Thyroid gland (tissue), 4 donors: Measurements from ENCODE around the gene NLRP5. TPM values are rescaled to one million over a fixed set of nuclear protein-coding genes. Genes with fewer than 3 reads are reported as not detected.

Experiments used
- DNase-seq, 2 donors: peaks; one replicate each; pipeline ENCODE4 v3.0.0-alpha.2; 2019
- H3K27ac ChIP-seq, 3 donors: fragments of 200-600 bp; sonication (generic); 1 replicate in 2 of 3; 2 replicates in 1 of 3; pipeline ENCODE4 v1.5.1; 2016 to 2019; ENCODE audit warnings: mild to moderate bottlenecking in 1 of 3, moderate library complexity in 1 of 3
- H3K27me3 ChIP-seq: fragments of 200-600 bp; sonication (generic); one replicate; pipeline ENCODE4 v1.5.1; 2019
- H3K36me3 ChIP-seq, 2 donors: fragments of 200-600 bp; sonication (generic); one replicate each; pipeline ENCODE4 v1.5.1; 2016 to 2019
- H3K4me1 ChIP-seq, 2 donors: fragments of 200-600 bp; sonication (generic); one replicate each; pipeline ENCODE4 v1.5.1; 2017 to 2019
- H3K4me3 ChIP-seq, 3 donors: fragments of 200-600 bp; sonication (generic); replicated peaks in 1 of 3; 1 replicate in 2 of 3; 2 replicates in 1 of 3; pipeline ENCODE4 v1.5.1; 2016; ENCODE audit warnings: mild to moderate bottlenecking in 1 of 3
- H3K9me3 ChIP-seq: fragments of 200-600 bp; sonication (generic); one replicate; pipeline ENCODE4 v1.5.1; 2017
- CTCF ChIP-seq, 6 experiments: fragments of 200-600 bp in 3 of 6; fragments of 450-650 bp in 3 of 6; sonication (generic) in 3 of 6; IDR thresholded peaks; one replicate each; pipeline ENCODE4 v1.5.1; 2016 to 2019; ENCODE audit warnings: antibody characterized with exemption in 6 of 6, mild to moderate bottlenecking in 2 of 6, inconsistent platforms in 1 of 6, moderate library complexity in 1 of 6
- POLR2A ChIP-seq, 2 donors: fragments of 450-650 bp; IDR thresholded peaks; one replicate each; pipeline ENCODE4 v1.6.1; 2017; ENCODE audit warnings: antibody characterized with exemption in 2 of 2, mild to moderate bottlenecking in 2 of 2, moderate library complexity in 1 of 2
- WGBS, 2 donors: methylation state at CpG; one replicate each; pipeline ENCODE4 v1.1.5; 2017; 5-methylcytosine and 5-hydroxymethylcytosine counted together
- intact Hi-C: fragments of 100-400 bp; cut with DNase I; formaldehyde crosslinking; loops from one replicate; pipeline ENCODE4 v1.15.1; 2023
- small RNA-seq: library from RNA; depleted of rRNA; stranded (forward); fragments of <200 nt; gene quantifications from one replicate; pipeline ENCODE3, GENCODE V24; 2016
- total RNA-seq, 4 donors: library from RNA; depleted of rRNA; stranded (reverse); fragments of >200 nt; gene quantifications; one replicate each; pipeline ENCODE4 v1.2.3, GENCODE V29; 2016

NLRP5 gene
- total RNA-seq, 4 donors from 2014 or later: not detected

GRCh38 chr19:56107626-56108351, 121.2 kb downstream of the NLRP5 start:
- DNase-seq: peak; percentile 60 to 62
- Histone ChIP-seq H3K9me3 (no peaks in the 10 kb centered on the region), H3K4me3 (no peak overlapping the region), H3K4me1 (peaks cover 60 to 83% of the 10 kb centered on the region in 2 donors), H3K27ac (peak overlapping the region; percentile 41 to 85 (median 62)), H3K36me3 (peaks cover 0 to 2% of the 10 kb centered on the region in 2 donors), H3K27me3 (no peaks in the 10 kb centered on the region)
- 62 to 65% methylated on average over 21 to 25 of the region's 27 CpGs for WGBS, 2 donors
- TF ChIP-seq CTCF (IDR thresholded peaks at IDR 0.05) (no peak), POLR2A (IDR thresholded peaks at IDR 0.05) (no peak)
- intact Hi-C loops: no loop called here

DNA sequence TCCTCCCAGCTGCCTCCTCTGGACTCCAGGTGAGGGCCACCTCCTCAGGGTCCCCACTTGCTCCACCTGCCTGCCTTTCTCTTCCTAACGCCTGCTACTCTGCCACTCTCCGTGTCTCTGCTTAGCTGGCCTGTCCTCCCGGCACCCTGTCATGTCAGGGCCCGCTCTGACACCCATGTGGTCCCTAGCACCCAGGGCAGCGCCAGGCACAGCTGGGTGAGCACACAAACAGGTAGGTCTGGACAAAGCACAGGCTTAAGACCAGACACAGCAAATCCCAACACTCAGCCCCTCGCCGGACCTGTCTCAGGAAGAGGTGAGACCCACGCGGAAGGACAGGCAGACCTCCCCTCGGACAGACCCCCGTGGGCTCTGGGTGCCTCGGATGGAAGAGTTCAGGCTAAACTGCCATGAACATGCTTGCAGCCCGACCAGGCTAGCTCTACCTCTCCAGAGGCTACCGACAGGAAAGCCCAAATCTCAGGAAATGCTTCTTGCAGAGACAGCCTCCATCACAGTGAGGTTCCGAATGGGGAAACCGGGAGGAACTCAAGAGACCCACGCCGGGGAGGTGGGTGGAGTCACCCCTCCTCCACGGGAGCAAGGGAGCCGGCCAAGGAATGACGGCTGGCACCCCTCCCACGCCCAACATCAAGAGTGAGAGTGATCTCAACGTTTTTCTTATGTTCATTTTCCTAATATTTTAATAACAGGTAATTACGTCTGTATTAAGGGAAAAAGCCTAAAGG, 122.0 kb downstream of the NLRP5 start:
- Histone ChIP-seq H3K27me3 (no peaks in the 10 kb centered on the region), H3K27ac (peak overlapping the region; percentile 41 to 85 (median 62)), H3K4me3 (no peak overlapping the region), H3K9me3 (no peaks in the 10 kb centered on the region), H3K4me1 (peaks cover 63 to 91% of the 10 kb centered on the region in 2 donors), H3K36me3 (no peaks in the 10 kb centered on the region)
- DNase-seq: peak; percentile 72 to 78
- WGBS, 2 donors: 29 to 31% methylated on average over 14 to 23 of the region's 24 CpGs
- no peak for TF ChIP-seq CTCF (IDR thresholded peaks at IDR 0.05)
- TF ChIP-seq POLR2A (IDR thresholded peaks at IDR 0.05): no peak
- intact Hi-C loops: no loop called here

DNA sequence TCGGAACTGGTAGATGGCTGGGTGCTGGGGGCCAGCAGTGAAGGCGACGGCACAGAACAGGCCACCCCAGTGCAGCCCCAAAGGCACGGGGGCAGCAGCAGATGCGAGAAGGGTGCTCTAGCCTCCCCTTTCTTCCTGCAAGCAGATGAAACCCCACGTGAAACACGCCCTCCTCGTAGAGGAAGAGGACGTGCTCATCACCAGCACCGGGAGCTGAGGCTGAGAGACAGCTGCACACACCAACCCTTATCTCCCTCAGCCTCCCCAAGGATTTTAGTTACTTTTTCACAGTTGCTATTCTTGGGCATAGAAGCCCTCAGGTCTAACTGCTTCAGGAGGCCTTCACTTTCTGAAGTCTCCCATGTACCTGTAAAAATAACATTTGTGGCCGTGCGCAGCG, 122.7 kb downstream of the NLRP5 start:
- intact Hi-C loops: no loop called here
- Histone ChIP-seq H3K27me3 (no peaks in the 10 kb centered on the region), H3K9me3 (no peaks in the 10 kb centered on the region), H3K27ac (peak overlapping the region in 2 of 3 donors; percentile 62 to 85), H3K4me3 (no peak overlapping the region), H3K36me3 (no peaks in the 10 kb centered on the region), H3K4me1 (peaks cover 63 to 95% of the 10 kb centered on the region in 2 donors)
- DNase-seq: no peak
- TF ChIP-seq POLR2A (IDR thresholded peaks at IDR 0.05): no peak
- TF ChIP-seq CTCF (IDR thresholded peaks at IDR 0.05): no peak
- WGBS, 2 donors: 53% methylated on average over 11 to 13 of the region's 13 CpGs

DNA sequence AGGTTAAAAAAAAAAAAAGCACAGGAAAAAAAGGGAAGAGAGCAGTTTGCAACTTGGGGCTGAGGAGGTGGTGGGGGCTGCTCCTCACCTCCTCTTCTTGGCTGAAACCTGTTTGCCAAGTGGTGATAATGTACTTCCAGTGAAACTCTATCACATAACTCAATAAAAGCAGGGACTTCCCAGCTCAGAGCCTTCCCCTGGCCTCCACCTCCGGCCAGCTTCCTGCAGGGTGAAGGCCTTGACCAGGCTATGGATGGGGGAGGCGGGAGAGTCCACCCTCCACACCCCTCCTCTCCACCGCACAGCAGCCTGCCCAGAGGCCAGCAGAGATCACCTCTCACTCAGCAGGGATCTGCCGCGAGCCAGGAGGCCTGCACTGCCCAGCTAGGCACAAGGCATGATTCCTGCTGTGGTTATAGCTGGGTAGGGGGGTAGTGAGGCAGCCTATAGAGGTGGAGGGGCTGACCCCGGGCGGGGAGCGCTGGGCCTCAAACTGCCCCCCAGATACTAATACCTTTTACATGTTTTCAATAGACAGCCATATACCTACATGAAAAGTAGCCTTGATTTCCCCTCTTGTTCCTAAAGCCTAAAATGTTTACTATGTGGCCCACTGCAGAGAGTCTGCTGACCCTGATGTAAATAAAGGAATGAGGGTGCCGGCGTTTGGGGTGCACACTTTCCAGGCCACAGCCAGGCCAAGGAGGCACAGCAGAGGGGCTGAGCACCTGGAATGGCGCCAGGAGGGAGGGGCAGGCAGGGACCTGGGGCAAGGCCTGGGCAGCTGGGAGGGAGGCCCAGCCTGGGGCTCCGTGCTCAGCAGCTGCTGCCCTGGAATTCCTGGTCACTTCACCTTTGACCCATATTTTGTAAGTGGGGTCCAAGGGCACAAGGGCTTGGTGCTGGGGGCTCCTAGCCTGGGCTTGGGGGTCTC, 124.2 kb downstream of the NLRP5 start:
- peak; percentile 58 to 64 for DNase-seq
- H3K4me1 ChIP-seq: peaks cover 53 to 90% of the 10 kb centered on the region in 2 donors
- peak overlapping the region; percentile 50 to 79 (median 61) for H3K27ac ChIP-seq
- no peak for TF ChIP-seq CTCF (IDR thresholded peaks at IDR 0.05)
- TF ChIP-seq POLR2A (IDR thresholded peaks at IDR 0.05): no peak
- no peaks in the 10 kb centered on the region for H3K9me3 ChIP-seq
- H3K4me3 ChIP-seq: no peak overlapping the region
- H3K36me3 ChIP-seq: no peaks in the 10 kb centered on the region
- intact Hi-C loops: no loop called here
- 26 to 28% methylated on average over 3 to 9 of the region's 12 CpGs for WGBS, 2 donors
- H3K27me3 ChIP-seq: no peaks in the 10 kb centered on the region

Small RNAs within 50 kb of the gene (small RNA-seq; reads per million reads assigned to genes)
- not detected for gene RF00019

Other genes with a start within 250 kb of the NLRP5 start
- gene NLRP9, start 248.4 kb upstream of the NLRP5 start, total RNA-seq: not detected
- gene RFPL4A, start 227.7 kb upstream of the NLRP5 start, total RNA-seq: not detected
- under 1 TPM in 1 of 4 donors, not detected in 3; 0.33 TPM for gene RFPL4AL1, start 217.7 kb upstream of the NLRP5 start, total RNA-seq
- gene NLRP11, start 154.8 kb upstream of the NLRP5 start, total RNA-seq: not detected
- gene NLRP4, start 150.2 kb upstream of the NLRP5 start, total RNA-seq: not detected
- not detected for gene NLRP13, start 54.4 kb upstream of the NLRP5 start, total RNA-seq
- gene NLRP8, start 38.9 kb upstream of the NLRP5 start, total RNA-seq: not detected
- 10 to 100 TPM in 3 of 4 donors, 1 to 10 TPM in 1; 7.8 to 21.3 (median 14.2) TPM for gene ZNF787, start 134.5 kb downstream of the NLRP5 start, total RNA-seq
- 10 to 100 TPM; 35.1 to 53.0 (median 45.5) TPM for gene ZNF444, start 154.5 kb downstream of the NLRP5 start, total RNA-seq
- gene GALP, start 189.2 kb downstream of the NLRP5 start, total RNA-seq: not detected
- not detected for gene ZSCAN5B, start 211.0 kb downstream of the NLRP5 start, total RNA-seq
- not detected for gene ZSCAN5C, start 215.5 kb downstream of the NLRP5 start, total RNA-seq